ENCODE measurements around the gene PPP2R5C.

DNA sequence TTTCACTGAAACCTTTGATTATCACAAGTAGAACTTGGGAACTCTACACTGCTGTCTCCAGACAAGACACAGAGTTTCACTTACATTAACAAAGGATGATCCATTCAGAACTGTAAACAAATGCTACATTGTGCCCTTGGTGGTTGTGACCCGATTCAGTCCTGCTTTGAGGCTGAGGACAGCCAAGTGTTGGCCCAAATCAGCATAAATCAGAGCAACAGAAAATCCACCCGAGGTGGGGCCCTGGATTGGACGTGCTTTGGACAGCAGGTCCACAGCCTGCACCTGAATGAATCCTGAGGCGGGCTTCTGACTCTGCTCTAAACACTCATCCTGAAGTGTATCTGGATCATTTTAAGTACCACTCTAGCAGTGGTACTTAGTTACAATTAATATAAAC lies 68.8 kb downstream of the PPP2R5C start:
- TF ChIP-seq RAD21 (IDR thresholded peaks at IDR 0.05; ENCODE audit: low read depth) (no peak), ZBTB7A (IDR thresholded peaks at IDR 0.05; ENCODE audit: low read depth) (no peak), EP300 (IDR thresholded peaks at IDR 0.05; ENCODE audit: borderline replicate concordance) (no peak), TAF1 (IDR thresholded peaks at IDR 0.05; ENCODE audit: low read depth) (no peak), EGR1 (IDR thresholded peaks at IDR 0.05) (no peak)
- TF ChIP-seq, protein P1, sequence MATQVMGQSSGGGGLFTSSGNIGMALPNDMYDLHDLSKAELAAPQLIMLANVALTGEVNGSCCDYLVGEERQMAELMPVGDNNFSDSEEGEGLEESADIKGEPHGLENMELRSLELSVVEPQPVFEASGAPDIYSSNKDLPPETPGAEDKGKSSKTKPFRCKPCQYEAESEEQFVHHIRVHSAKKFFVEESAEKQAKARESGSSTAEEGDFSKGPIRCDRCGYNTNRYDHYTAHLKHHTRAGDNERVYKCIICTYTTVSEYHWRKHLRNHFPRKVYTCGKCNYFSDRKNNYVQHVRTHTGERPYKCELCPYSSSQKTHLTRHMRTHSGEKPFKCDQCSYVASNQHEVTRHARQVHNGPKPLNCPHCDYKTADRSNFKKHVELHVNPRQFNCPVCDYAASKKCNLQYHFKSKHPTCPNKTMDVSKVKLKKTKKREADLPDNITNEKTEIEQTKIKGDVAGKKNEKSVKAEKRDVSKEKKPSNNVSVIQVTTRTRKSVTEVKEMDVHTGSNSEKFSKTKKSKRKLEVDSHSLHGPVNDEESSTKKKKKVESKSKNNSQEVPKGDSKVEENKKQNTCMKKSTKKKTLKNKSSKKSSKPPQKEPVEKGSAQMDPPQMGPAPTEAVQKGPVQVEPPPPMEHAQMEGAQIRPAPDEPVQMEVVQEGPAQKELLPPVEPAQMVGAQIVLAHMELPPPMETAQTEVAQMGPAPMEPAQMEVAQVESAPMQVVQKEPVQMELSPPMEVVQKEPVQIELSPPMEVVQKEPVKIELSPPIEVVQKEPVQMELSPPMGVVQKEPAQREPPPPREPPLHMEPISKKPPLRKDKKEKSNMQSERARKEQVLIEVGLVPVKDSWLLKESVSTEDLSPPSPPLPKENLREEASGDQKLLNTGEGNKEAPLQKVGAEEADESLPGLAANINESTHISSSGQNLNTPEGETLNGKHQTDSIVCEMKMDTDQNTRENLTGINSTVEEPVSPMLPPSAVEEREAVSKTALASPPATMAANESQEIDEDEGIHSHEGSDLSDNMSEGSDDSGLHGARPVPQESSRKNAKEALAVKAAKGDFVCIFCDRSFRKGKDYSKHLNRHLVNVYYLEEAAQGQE (IDR thresholded peaks at IDR 0.05; ENCODE audit: low read depth), result no peak
